MM.1S (cell line): ENCODE data around the gene KCNJ6.
A peak's percentile ranks its signal among the peaks of the same experiment; 100 is the strongest.

Experiments used
- DNase-seq: peaks from one replicate; pipeline ENCODE4 v3.0.0-alpha.2; 2015
- H2AFZ ChIP-seq: fragments of 300-600 bp; sonication (generic); 2 replicates; pipeline ENCODE4 v1.6.0; 2016; ENCODE audit warnings: antibody characterized with exemption, low read length
- H3F3A ChIP-seq: fragments of 300-600 bp; sonication (generic); 2 replicates; pipeline ENCODE4 v1.6.1; 2016; ENCODE audit warnings: mild to moderate bottlenecking, antibody characterized with exemption, low read length, moderate library complexity, mixed read lengths; ENCODE audit not compliant: insufficient read depth
- H3K27ac ChIP-seq: fragments of 300-600 bp; sonication (generic); 2 replicates; pipeline ENCODE4 v1.5.1; 2016; ENCODE audit warnings: mild to moderate bottlenecking, low read length
- H3K27me3 ChIP-seq: fragments of 300-600 bp; sonication (generic); replicated peaks from 2 replicates; pipeline ENCODE4 v1.6.0; 2016; ENCODE audit warnings: low read length; ENCODE audit not compliant: insufficient read depth
- H3K36me3 ChIP-seq: fragments of 300-600 bp; sonication (generic); replicated peaks from 2 replicates; pipeline ENCODE4 v1.6.1; 2016; ENCODE audit warnings: mild to moderate bottlenecking, low read length, mixed read lengths; ENCODE audit not compliant: insufficient read depth
- H3K4me1 ChIP-seq: fragments of 300-600 bp; sonication (generic); 2 replicates; pipeline ENCODE4 v1.6.1; 2016; ENCODE audit warnings: low read length, mixed read lengths
- H3K4me2 ChIP-seq: fragments of 300-600 bp; sonication (generic); 2 replicates; pipeline ENCODE4 v1.6.0; 2016; ENCODE audit warnings: low read depth, low read length
- H3K4me3 ChIP-seq: fragments of 300-600 bp; sonication (generic); 2 replicates; pipeline ENCODE4 v1.5.1; 2016; ENCODE audit warnings: low read length, mixed read lengths
- H3K79me2 ChIP-seq: fragments of 300-600 bp; sonication (generic); 2 replicates; pipeline ENCODE4 v1.6.1; 2016; ENCODE audit warnings: mixed run types, low read length, mixed read lengths
- H3K9ac ChIP-seq: fragments of 300-600 bp; sonication (generic); 2 replicates; pipeline ENCODE4 v1.6.1; 2016; ENCODE audit warnings: low read length, mixed read lengths
- H3K9me2 ChIP-seq: fragments of 300-600 bp; sonication (generic); replicated peaks from 2 replicates; pipeline ENCODE4 v1.6.1; 2016; ENCODE audit warnings: mild to moderate bottlenecking, low read length, mixed read lengths; ENCODE audit not compliant: insufficient read depth
- H3K9me3 ChIP-seq: fragments of 300-600 bp; sonication (generic); replicated peaks from 2 replicates; pipeline ENCODE4 v1.6.1; 2016; ENCODE audit warnings: mild to moderate bottlenecking, low read length, mixed read lengths; ENCODE audit not compliant: insufficient read depth
- H4K20me1 ChIP-seq: fragments of 300-600 bp; sonication (generic); 2 replicates; pipeline ENCODE4 v1.6.1; 2016; ENCODE audit warnings: mild to moderate bottlenecking, low read length, moderate library complexity, mixed read lengths; ENCODE audit not compliant: insufficient read depth
- CTCF ChIP-seq: fragments of 300-600 bp; sonication (generic); IDR thresholded peaks from 2 replicates; pipeline ENCODE4 v1.5.1; 2016; ENCODE audit warnings: antibody characterized with exemption, low read length, mixed read lengths
- EZH2 ChIP-seq: fragments of 300-600 bp; sonication (generic); optimal IDR thresholded peaks from 2 replicates; pipeline ENCODE3; 2017; ENCODE audit warnings: low read depth, mild to moderate bottlenecking, antibody characterized with exemption, low read length, mixed read lengths
- EZH2phosphoT487 ChIP-seq: fragments of 300-600 bp; sonication (generic); IDR thresholded peaks from 2 replicates; pipeline ENCODE4 v1.6.1; 2018; ENCODE audit warnings: antibody characterized with exemption, low read length

Gene KCNJ6

DNA sequence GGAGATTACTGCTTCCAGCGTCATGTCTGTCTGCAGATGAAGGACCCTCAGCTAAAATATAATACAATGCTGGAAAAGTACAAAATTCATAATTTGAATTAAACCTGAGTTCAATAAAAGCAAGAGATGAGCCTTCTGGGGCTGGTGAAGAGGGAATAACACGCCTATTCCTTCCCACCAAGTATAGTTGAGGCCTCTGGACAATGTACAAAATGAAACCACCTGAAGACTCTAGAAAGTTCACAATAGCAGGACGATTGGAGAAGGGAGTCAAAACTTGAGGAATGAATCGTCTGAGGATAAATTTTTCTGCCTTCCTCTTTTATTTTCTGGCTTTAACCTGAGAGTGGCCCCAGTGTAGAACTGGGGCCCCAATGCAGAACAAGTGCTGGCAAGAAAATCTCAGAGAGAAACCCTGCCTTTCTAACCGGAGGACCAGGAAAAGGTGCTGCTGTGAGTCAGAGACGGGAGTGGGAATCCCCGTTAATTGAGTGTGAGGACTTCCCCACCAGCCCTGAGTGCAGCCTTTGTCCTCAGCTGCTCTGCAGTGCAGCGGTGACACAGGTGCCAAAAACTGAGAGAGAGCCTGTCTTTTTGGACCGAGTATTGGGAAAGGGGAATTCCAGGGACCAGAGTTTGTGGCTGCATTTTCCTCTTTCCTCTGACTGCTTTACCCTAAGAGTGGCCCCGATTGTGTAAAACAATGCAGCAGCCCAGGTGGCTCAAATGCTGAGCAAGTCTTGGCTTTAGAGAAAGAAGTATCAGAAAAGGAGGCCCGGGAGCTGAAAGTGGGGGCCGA, 284.7 kb downstream of the KCNJ6 start:
- Histone ChIP-seq H2AFZ (peak overlapping the region; percentile 24), H3K27ac (peak overlapping the region; percentile 41; the same call in 1 of the 2 replicates)
- DNase-seq = peak; percentile 88

GRCh38 chr21:37630872-37631271, 285.4 kb downstream of the KCNJ6 start:
- Histone ChIP-seq H3K4me2 (peak overlapping the region; percentile 69; the same call in 1 of the 2 replicates), H2AFZ (no peak overlapping the region)
- TF ChIP-seq EZH2 (no peak), EZH2phosphoT487 (no peak), CTCF (no peak)

More for the DNA sequence above, 284.7 kb downstream of the KCNJ6 start:
- Histone ChIP-seq H3K9me3 (no peaks in the 10 kb centered on the region), H3K4me2 (peak overlapping the region; percentile 69), H3K4me3 (peak overlapping the region; percentile 45), H4K20me1 (no peaks in the 10 kb centered on the region), H3F3A (peaks cover 26% of the 10 kb centered on the region), H3K36me3 (no peaks in the 10 kb centered on the region), H3K27me3 (no peaks in the 10 kb centered on the region), H3K9ac (no peak overlapping the region), H3K4me1 (peaks cover 28% of the 10 kb centered on the region), H3K79me2 (no peaks in the 10 kb centered on the region), H3K9me2 (no peaks in the 10 kb centered on the region)
- TF ChIP-seq EZH2phosphoT487 = no peak

GRCh38 chr21:37628362-37628761, 287.9 kb downstream of the KCNJ6 start:
- Histone ChIP-seq H3K27me3 (no peaks in the 10 kb centered on the region), H2AFZ (no peak overlapping the region), H3K27ac (no peak overlapping the region), H3K79me2 (no peaks in the 10 kb centered on the region), H3K36me3 (no peaks in the 10 kb centered on the region), H3F3A (peaks cover 28% of the 10 kb centered on the region), H4K20me1 (no peaks in the 10 kb centered on the region), H3K9me2 (no peaks in the 10 kb centered on the region), H3K4me1 (peaks cover 32% of the 10 kb centered on the region), H3K4me3 (no peak overlapping the region), H3K9me3 (no peaks in the 10 kb centered on the region), H3K9ac (no peak overlapping the region), H3K4me2 (no peak overlapping the region)
- DNase-seq = no peak
- TF ChIP-seq EZH2phosphoT487 (no peak), CTCF (no peak), EZH2 (no peak)

More at GRCh38 chr21:37630872-37631271, 285.4 kb downstream of the KCNJ6 start:
- H3K36me3 ChIP-seq = no peaks in the 10 kb centered on the region
- no peaks in the 10 kb centered on the region for H3K79me2 ChIP-seq
- no peaks in the 10 kb centered on the region for H3K9me2 ChIP-seq
- H4K20me1 ChIP-seq = no peaks in the 10 kb centered on the region
- H3K4me1 ChIP-seq = peaks cover 32% of the 10 kb centered on the region
- no peak overlapping the region for H3K9ac ChIP-seq
- H3F3A ChIP-seq = peaks cover 28% of the 10 kb centered on the region
- DNase-seq = no peak
- H3K4me3 ChIP-seq = no peak overlapping the region
- H3K27ac ChIP-seq = peak overlapping the region; percentile 41; the same call in 1 of the 2 replicates
- no peaks in the 10 kb centered on the region for H3K27me3 ChIP-seq
- H3K9me3 ChIP-seq = no peaks in the 10 kb centered on the region

DNA sequence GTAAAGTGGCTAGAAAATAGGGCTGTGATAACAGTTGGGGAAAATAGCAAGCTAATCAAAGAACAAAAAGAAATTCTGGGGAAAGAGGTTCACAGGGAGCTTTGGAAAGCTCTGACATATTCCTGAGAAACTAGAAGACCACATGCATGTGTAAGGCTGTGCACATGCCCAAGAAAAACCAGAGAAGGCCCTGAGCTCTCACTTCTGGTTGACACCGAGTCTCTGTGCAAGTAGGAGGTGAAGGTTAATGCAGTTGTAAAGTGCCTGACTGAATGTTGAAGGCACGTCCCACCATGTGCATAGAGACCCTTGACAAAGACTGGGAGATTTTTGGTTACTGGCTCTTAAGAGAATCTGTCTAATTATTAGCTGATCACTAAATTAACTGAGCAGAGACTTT, 288.7 kb downstream of the KCNJ6 start:
- Histone ChIP-seq H3K27me3 (no peaks in the 10 kb centered on the region), H3K27ac (peak overlapping the region; percentile 12; the same call in 1 of the 2 replicates)

More for the DNA sequence above, 288.7 kb downstream of the KCNJ6 start:
- no peaks in the 10 kb centered on the region for H3K79me2 ChIP-seq
- H3K36me3 ChIP-seq = no peaks in the 10 kb centered on the region
- no peaks in the 10 kb centered on the region for H4K20me1 ChIP-seq
- DNase-seq = no peak
- H3K9ac ChIP-seq = no peak overlapping the region
- H2AFZ ChIP-seq = peak overlapping the region; percentile 1; the same call in 1 of the 2 replicates
- TF ChIP-seq CTCF = no peak
- no peak for TF ChIP-seq EZH2phosphoT487
- no peaks in the 10 kb centered on the region for H3K9me3 ChIP-seq
- H3K4me1 ChIP-seq = peaks cover 32% of the 10 kb centered on the region
- H3F3A ChIP-seq = peaks cover 28% of the 10 kb centered on the region
- H3K9me2 ChIP-seq = no peaks in the 10 kb centered on the region
- peak overlapping the region; percentile 2; the same call in 1 of the 2 replicates for H3K4me2 ChIP-seq
- no peak overlapping the region for H3K4me3 ChIP-seq
